HCT116 (cell line): Measurements from ENCODE around the gene FMO2.

Experiments used
- JUND ChIP-seq: IDR thresholded peaks from 2 replicates; pipeline ENCODE4 v1.6.1; 2012
- SP1 ChIP-seq: IDR thresholded peaks from 2 replicates; pipeline ENCODE4 v1.6.1; 2012; ENCODE audit warnings: low read depth
- TF ChIP-seq, protein P1 (sequence below), 3 experiments: fragments of 200-600 bp in 1 of 3; sonication (generic) in 1 of 3; IDR thresholded peaks in 2 of 3; conservative IDR thresholded peaks in 1 of 3; 2 replicates each; pipeline ENCODE4 v1.5.1; 2012 to 2017; ENCODE audit warnings: low read depth in 2 of 3, low read length in 2 of 3, antibody characterized with exemption in 1 of 3, borderline replicate concordance in 1 of 3, control low read depth in 1 of 3, mild to moderate bottlenecking in 1 of 3, mixed read lengths in 1 of 3, mixed run types in 1 of 3, moderate library complexity in 1 of 3; ENCODE audit not compliant: insufficient read depth in 1 of 3
- TF ChIP-seq, protein P2 (sequence below): IDR thresholded peaks from 2 replicates; pipeline ENCODE4 v1.6.1; 2012; ENCODE audit warnings: low read depth

DNA sequence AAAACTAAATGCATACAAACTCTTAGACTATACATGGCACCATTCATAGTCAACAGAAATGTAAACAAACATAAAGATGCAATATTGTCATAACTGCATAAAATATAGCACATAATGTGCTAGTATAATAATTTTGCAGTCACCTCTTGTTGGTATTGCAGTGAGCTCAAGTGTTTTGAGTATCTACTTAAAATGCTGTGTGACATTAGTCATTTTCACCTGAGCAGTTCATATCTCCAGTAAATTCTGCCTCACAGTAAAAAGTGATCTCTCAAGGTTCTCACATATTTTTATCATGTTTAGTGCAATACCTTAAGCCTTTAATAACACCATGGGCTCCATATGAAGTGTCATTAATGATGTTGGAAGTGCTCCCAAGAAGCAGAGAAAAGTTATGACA, 29.6 kb upstream of the FMO2 start:
- TF ChIP-seq SP1 (no peak), JUND (no peak)
- TF ChIP-seq, protein P1, sequence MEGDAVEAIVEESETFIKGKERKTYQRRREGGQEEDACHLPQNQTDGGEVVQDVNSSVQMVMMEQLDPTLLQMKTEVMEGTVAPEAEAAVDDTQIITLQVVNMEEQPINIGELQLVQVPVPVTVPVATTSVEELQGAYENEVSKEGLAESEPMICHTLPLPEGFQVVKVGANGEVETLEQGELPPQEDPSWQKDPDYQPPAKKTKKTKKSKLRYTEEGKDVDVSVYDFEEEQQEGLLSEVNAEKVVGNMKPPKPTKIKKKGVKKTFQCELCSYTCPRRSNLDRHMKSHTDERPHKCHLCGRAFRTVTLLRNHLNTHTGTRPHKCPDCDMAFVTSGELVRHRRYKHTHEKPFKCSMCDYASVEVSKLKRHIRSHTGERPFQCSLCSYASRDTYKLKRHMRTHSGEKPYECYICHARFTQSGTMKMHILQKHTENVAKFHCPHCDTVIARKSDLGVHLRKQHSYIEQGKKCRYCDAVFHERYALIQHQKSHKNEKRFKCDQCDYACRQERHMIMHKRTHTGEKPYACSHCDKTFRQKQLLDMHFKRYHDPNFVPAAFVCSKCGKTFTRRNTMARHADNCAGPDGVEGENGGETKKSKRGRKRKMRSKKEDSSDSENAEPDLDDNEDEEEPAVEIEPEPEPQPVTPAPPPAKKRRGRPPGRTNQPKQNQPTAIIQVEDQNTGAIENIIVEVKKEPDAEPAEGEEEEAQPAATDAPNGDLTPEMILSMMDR (IDR thresholded peaks at IDR 0.05 in 2 of 3, conservative IDR thresholded peaks at IDR 0.05 in 1 of 3; ENCODE audit: borderline replicate concordance in 1 of 3, insufficient read depth in 1 of 3, low read depth in 2 of 3, low read length in 2 of 3): no peak
- TF ChIP-seq, protein P2, sequence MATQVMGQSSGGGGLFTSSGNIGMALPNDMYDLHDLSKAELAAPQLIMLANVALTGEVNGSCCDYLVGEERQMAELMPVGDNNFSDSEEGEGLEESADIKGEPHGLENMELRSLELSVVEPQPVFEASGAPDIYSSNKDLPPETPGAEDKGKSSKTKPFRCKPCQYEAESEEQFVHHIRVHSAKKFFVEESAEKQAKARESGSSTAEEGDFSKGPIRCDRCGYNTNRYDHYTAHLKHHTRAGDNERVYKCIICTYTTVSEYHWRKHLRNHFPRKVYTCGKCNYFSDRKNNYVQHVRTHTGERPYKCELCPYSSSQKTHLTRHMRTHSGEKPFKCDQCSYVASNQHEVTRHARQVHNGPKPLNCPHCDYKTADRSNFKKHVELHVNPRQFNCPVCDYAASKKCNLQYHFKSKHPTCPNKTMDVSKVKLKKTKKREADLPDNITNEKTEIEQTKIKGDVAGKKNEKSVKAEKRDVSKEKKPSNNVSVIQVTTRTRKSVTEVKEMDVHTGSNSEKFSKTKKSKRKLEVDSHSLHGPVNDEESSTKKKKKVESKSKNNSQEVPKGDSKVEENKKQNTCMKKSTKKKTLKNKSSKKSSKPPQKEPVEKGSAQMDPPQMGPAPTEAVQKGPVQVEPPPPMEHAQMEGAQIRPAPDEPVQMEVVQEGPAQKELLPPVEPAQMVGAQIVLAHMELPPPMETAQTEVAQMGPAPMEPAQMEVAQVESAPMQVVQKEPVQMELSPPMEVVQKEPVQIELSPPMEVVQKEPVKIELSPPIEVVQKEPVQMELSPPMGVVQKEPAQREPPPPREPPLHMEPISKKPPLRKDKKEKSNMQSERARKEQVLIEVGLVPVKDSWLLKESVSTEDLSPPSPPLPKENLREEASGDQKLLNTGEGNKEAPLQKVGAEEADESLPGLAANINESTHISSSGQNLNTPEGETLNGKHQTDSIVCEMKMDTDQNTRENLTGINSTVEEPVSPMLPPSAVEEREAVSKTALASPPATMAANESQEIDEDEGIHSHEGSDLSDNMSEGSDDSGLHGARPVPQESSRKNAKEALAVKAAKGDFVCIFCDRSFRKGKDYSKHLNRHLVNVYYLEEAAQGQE: no peak
